IPS-NIHi11 (cell line): ENCODE measurements around the gene MPO.

Experiments
- DNase-seq: peaks from one replicate; pipeline ENCODE4 v3.0.0; 2012; ENCODE audit warnings: mixed read lengths, low spot score

MPO gene

GRCh38 chr17:58279736-58280479 is 827 bp downstream of the MPO start:
- no peak for DNase-seq

- DNase-seq, result no peak
Measured at GRCh38 chr17:58279016-58279711, 1.6 kb downstream of the MPO start.

GRCh38 chr17:58278661-58279015 is 2.1 kb downstream of the MPO start:
- DNase-seq, result no peak

GRCh38 chr17:58277802-58278595 is 2.7 kb downstream of the MPO start:
- DNase-seq, result no peak

GRCh38 chr17:58277107-58277801 is 3.5 kb downstream of the MPO start:
- DNase-seq, result no peak

- DNase-seq, result no peak
Measured at GRCh38 chr17:58276423-58276822, 4.3 kb downstream of the MPO start.

- DNase-seq, result no peak
Measured at GRCh38 chr17:58275417-58275816, 5.3 kb downstream of the MPO start.

GRCh38 chr17:58273453-58274104 is 7.2 kb downstream of the MPO start:
- no peak for DNase-seq

- DNase-seq, result no peak
Measured at GRCh38 chr17:58272367-58273280, 8.1 kb downstream of the MPO start.

- DNase-seq, result no peak
Measured at GRCh38 chr17:58271216-58271931, 9.4 kb downstream of the MPO start.

GRCh38 chr17:58270476-58271215 is 10.1 kb downstream of the MPO start:
- peak; percentile 63 for DNase-seq

GRCh38 chr17:58269557-58270291 is 11.0 kb downstream of the MPO start:
- DNase-seq, result no peak

- DNase-seq, result peak; percentile 1
Measured at GRCh38 chr17:58268774-58269556, 11.8 kb downstream of the MPO start.

- peak; percentile 1 for DNase-seq
Measured at GRCh38 chr17:58268326-58268725, 12.4 kb downstream of the MPO start.

GRCh38 chr17:58267347-58268324 is 13.1 kb downstream of the MPO start:
- DNase-seq, result peak; percentile 1
